ENCODE data around the gene ATP5PF.
"Not testable (repeated sequence)": the region's sequence is repeated elsewhere in the genome, so short reads cannot be mapped to it uniquely, and the experiment has no call there.

The ATP5PF gene, protein sequence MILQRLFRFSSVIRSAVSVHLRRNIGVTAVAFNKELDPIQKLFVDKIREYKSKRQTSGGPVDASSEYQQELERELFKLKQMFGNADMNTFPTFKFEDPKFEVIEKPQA

DNA sequence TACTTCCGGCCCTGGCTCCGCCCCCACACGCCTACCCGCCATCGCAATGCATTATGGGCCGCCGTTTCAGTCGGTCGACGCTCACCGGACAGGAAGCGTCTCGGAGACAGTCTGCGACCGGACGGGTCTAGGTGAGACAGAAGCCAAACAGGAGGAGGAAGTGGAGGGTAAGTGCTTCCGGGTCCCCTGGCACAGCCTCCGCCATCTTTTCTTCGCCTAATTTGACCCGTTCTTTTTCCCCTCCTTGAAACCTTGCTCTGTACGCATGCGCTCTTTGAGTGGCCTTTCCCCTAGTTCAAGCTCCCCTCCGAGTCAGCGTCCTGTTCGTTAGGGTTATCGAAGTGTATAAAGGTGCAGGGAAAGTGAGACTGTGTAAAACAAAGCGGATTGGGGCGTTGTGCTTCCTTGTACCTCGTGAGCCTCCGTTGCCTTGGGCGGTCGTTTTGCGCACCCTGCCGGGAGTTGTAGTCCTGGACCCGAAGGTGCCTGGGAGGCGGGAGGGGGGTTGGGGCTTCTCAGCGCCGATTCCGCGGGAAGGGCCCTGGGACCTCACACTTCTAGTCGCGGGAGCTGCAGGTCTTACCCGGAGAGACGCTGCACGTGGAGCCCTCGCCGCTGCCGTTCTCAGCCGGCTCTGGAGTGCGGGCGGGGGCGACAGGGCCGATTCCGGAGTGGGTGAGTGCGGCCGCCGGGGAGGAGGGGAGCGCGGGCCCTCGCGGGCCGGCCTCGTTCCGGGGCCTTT, at the start of gene ATP5PF, which contains the start of gene GABPA:
ATP5PF (minus strand) TSS at position 1 of the 742 bp plus-strand sequence. CDS start 5,110 bp downstream, outside the sequence.
GABPA (plus strand) TSS at position 69 of the 742 bp plus-strand sequence. CDS start 6,627 bp downstream, outside the sequence.
- DNase-seq (ENCODE audit: low read depth) = peak; percentile 98

DNA sequence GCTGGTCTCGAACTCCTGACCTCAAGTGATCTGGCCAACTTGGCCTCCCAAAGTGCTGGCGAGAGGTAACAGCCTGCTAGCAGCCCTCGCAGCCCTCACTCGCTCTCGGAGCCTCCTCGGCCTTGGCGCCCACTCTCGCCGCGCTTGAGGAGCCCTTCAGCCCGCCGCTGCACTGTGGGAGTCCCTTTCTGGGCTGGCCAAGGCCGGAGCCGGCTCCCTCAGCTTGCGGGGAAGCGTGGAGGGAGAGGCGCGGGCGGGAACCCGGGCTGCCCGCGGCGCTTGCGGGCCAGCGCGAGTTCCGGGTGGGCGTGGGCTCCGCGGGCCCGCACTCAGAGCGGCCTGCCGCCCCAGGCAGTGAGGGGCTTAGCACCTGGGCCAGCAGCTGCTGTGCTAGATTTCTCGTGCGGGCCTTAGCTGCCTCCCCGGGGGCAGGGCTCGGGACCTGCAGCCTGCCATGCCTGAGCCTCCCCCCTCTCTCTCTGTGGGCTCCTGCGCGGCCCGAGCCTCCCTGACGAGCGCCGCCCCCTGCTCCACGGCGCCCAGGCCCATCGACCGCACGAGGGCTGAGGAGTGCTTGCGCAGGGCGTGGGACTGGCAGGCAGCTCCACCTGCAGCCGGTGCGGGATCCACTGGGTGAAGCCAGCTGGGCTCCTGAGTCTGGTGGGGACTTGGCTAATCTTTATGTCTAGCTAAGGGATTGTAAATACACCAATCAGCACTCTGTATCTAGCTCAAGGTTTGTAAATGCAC, 43.6 kb upstream of the ATP5PF start:
- DNase-seq (ENCODE audit: low read depth) = not testable (repeated sequence)

DNA sequence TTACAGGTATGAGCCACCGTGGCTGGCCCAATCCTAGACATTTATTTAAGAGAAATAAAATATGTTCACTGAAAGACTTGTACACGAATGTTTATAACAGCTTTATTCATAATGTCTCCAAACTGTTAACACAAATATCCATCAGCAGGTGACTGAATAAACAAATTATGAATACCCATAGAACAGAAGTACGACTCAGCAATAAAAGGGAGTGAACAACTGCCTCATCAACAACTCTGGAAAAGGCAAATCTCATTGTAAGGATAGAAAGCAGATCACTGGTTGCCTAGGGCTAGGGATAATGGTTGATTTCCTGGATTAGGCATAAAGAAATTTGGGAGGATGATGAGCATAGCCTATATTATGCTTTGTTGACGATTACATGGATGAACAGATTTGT, 41.7 kb upstream of the ATP5PF start:
- no peak for DNase-seq (ENCODE audit: low read depth)

DNA sequence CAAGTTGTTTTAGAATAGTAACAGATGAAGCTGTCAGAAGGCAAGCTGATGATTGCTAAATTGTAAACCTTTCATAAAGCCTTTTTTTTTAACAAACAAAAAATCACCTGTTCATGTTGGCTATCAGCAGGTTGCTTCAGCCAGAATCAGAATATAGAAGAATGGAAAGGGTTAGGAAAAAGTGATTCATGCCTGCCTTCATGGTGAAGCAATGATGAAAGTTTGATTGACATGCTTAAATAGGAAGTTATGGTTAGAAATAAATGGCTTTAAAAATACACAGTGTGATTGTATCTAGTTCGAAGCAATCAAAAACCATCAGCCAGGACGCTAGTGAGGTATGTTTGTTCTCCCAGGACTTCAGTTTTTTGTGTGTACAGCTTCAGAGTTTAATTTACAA, 38.0 kb upstream of the ATP5PF start:
- no peak for DNase-seq (ENCODE audit: low read depth)

DNA sequence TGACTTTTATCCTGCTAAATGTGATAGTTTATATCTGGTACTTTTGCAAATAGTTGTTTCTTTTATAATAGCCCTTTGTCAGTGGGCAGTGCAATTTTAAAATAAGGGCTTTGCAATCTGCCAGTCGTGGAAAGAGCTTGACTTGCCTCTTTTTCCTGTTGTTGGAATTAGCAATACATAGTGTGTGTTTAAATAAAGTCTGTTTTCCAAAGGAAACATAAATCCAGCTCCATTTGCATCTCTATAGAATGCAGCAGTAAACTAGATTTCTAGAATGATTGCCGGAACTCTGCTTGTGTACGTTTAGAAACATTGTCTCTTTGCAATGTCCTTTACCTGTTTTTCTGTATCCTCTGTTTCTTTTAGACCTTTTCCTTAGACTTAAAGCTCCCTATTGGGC, 33.2 kb upstream of the ATP5PF start:
- DNase-seq (ENCODE audit: low read depth) = no peak

DNA sequence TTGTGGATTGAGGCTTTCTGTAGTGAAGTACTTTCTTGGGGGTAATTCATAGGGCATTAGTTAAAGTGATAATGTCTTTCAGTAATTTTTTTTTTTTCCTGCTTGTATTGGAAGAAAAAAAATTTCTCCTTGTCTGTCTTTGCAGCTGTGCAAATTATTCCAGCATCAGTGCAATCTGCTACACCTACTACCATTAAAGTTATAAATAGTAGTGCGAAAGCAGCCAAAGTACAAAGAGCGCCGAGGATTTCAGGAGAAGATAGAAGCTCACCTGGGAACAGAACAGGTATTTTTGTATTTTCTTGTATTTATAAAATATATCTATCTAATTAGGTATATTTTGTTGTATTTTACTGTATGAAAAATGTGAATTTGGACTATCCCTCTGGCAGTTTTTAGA, 29.4 kb upstream of the ATP5PF start:
- DNase-seq (ENCODE audit: low read depth) = no peak

DNA sequence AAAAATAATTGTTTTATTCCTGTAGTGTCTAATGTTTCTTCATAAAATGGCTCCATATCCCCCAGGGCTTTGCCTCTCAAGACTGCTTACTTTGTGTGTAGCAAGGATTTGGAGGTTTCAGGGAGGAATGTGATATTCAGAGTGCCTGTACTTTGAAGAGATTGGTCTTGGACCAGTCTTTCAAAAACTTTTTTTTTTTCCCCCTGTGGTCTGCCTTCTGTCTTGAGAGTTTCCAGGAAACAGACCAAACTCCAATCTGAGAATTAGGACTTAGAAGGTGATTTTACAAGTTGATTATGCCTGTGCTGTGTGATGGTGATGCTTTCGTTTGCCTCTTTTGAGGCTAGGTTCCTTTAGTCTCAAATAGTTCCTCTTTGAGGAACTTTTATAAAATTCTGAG, 26.0 kb upstream of the ATP5PF start:
- no peak for DNase-seq (ENCODE audit: low read depth)

DNA sequence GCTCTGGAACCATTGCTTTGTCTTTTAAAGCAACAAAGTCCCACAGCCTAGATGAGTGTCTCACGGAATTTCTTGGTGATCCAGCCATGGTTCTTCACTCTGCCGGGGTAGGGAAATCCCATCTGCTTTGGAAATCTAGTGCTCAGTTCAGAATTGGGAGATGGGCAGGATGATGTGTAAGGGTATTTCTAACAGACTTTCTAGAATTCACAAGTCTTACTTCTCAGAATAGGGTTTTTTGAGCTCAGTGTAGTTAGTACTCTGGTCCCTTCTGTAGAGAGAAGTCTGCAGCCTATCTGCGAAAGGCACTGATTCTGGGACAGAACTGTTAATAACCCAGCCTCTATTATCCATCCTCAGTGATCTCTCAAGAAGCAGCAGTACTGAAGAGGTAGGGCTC, 25.4 kb upstream of the ATP5PF start:
- no peak for DNase-seq (ENCODE audit: low read depth)

DNA sequence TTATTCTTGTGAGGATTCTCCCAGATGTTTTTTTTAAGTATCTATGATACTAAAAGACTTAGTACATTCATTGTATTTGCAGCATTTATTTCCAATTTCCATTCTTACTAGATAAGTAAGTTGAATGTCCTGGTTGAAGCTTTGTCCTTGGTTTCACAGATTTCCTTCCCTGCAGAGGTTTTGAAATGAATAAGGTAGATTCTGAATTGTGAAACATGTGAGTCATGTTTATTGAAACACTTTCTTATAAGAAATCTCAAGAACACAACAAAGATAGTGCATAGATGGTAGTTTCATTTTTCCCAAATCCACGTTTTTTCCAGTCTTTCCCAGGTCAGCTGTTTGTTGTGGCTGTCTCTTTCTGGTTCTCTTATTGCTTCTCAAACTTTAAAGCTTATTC, 24.9 kb upstream of the ATP5PF start:
- no peak for DNase-seq (ENCODE audit: low read depth)

DNA sequence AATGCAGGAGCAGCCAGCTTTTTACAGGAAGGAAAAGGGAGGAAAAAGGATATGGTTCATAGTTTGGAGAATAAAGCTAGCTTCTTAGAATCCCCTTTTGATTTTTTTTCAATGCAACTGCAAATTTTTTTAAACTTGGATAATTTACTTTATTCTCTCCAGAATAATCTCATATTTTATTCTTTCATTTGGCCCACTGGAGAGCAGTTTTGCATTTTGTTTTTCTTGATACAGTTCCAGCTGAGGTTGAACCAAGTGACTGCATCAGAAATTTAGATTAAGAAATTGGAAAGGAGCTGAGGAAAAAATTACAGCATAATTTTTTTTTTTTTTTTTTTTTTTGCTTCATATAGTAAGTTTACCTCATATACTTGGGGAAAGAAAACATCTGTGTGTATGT, 22.8 kb upstream of the ATP5PF start:
- DNase-seq (ENCODE audit: low read depth) = no peak

DNA sequence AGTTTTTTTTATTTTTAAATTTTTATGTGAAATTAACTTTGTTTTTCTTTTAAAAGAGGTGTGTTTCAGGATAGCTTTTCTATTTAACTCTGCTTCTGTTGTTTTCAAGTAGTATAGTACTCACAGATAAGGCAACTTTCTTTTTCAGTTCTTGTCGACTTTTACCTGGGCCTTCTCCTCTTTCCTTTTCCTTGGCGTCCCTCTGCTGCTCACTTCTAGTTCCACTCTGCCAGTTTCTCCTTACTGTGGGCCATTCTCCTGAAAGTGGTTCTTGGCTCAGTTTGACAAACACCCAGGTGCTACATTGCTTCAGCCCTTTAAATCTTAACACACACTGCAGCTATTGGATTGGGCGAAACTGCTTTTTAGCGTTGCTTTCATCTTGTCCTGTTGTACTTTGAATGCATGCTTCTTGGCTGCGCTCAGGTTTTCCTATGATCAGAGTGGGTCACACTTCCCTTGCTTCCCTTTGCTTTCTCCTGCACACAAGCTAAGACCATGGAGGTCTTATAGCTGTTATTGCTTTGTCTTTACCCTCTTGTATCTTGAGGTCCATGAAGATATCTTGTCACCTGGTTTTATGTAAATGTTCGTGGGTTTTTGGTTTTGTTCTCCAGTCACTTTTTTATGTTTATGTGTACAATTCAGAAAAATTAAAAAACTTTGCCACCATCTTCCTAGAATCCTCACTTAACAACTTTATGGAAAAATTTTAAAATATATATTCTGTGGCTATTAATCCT, 21.7 kb upstream of the ATP5PF start:
- DNase-seq (ENCODE audit: low read depth) = no peak

DNA sequence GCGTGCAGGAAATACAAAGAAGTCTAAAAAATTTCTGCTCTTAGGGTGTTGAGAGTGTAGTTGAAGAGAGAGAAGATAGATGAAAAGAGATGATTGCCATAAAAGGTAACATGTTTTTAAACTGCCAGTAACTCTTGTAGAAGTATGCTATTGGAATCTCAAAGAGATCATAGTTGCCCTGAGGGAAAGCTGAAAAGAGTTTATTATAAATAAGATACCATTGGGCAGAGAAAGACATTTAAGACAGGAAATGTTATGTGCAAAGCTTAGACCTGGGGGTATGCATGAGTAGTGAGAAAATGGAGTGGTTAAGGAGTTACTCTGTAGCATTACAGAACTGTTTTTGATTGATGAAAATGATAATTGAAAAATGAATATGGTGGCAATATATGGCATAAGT, 17.7 kb upstream of the ATP5PF start:
- DNase-seq (ENCODE audit: low read depth) = no peak

DNA sequence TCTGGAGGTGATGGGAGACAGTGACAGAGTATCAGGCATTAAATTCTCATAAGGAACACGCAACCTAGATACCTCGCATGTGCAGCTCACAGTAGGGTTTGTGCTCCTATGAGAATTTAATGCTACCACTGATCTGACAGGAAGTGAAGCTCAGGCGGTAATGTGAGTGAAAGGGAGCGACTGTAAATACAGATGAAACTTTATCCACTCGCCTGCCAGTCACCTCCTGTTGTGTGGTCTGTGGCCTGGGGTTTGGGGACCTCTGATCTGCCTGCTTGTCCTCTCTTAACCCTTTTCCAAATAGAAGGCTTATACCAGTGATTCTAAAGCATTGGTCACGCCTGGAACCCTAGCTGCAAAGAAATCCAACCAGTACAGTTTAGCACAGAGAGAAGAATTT, 15.4 kb upstream of the ATP5PF start:
- DNase-seq (ENCODE audit: low read depth) = no peak

DNA sequence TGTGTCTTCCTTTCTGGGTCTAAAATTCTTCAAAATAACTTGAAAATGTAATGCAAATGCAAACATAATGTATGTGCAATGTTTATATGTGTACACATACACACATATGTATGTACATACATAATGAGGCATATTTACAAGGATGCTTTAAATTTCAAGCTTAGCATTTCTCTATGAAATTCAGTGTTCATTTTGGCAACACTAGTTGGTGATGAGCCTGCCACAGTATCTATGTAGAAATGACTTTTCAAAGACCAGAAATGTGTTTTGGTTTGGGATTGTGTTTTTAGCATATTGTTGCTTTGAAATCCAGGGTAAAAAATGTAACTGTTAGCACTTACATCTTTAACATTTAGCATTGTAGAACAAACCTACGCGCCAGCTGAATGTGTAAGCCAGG, 10.2 kb upstream of the ATP5PF start:
- DNase-seq (ENCODE audit: low read depth) = no peak

DNA sequence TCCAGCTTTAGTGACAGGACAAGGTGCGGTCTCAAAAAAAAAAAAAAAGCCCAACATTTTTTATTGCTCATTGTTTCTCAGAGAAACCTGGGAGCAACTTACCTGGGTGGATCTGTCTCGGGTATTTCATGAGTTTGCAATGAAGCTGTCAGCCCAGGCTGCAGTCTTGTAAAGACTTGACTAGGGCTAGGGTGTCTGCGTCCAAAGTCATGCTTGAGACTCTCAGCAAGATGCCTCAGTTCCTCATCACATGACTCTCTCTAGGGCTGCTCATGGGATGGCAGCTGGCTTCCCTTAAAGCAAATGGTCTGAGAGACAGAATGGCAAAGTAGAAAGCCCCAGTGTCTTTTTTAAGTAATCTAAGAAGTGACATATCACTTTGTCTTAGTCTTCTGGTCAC, 8.2 kb upstream of the ATP5PF start:
- DNase-seq (ENCODE audit: low read depth) = no peak

DNA sequence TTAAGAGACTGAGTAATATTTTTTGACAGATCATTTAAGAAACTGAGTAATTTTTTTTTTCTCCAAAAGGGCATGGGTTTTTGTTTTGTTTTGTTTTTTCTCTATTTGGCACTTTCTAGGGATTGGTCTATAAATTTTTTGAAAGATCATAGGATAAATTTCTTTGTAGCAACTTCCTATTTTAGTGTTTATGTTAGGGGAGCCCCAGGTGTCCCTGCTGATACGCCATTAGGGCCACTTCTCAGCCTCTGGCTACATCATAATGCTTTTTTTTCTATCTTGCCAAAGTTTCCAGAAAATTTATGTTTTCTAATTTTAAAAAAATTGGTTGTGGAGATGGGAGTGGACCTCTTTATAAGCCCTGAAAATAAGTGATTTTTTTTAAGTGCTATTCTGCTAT, 2.7 kb upstream of the ATP5PF start:
- DNase-seq (ENCODE audit: low read depth) = no peak

DNA sequence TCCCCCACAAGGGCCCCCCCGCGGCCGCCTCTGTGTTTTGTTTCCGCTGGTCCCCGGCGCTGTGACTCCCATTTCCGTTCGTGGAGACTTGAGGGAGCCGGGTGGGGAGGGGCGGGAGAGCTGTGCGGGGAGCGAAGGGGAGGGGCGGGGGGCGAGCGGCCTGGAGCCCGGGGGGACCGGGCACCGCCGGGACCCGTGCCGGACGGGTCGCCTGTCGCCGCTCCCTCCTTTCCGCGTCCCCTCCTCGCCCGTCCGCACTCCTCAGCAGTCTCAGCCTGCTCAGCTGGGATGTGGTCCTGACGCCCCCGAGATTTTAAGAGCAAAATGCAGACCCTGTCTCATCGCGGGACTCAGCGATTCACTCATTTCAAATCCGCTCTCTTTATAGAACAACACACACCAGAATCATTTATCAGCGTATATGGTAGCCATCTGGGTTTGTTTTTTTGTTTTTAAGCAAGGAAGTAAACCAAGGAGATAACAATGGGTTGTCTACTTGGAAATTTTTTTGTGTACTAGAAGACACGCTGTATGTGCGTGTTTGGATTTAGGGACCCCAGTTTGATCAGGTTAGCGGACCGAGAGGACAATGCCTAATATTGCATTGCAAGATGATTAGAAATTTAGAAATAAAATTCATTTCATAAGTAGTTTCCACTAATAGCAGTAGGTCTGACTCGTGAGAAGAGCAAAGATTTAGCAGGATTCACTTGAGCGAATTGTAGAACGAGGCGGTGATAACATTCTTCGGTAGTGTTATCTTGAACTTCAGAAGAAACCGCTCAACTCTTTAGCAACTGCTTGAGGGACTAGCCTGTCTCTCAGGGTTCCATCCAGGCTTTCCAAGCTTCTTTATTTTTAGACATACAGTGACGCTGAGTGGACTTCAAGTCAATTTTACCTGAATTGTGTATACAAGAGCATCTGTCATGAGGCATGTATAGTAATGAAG, 1.2 kb upstream of the ATP5PF start:
- DNase-seq (ENCODE audit: low read depth) = peak; percentile 72

DNA sequence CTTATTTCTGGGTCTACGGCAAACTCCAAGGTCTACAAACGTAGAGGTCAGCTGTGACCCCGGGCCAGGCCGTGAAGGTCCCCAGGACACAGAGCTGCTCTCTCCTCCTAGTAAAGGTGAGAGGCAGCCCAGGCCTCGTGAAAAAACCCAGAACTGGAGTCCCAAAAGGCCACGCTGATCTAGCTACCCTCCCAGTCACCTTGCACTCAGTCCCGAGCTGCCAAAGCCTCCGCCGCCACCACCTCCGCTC, 125 bp downstream of the ATP5PF start:
- DNase-seq (ENCODE audit: low read depth) = no peak

DNA sequence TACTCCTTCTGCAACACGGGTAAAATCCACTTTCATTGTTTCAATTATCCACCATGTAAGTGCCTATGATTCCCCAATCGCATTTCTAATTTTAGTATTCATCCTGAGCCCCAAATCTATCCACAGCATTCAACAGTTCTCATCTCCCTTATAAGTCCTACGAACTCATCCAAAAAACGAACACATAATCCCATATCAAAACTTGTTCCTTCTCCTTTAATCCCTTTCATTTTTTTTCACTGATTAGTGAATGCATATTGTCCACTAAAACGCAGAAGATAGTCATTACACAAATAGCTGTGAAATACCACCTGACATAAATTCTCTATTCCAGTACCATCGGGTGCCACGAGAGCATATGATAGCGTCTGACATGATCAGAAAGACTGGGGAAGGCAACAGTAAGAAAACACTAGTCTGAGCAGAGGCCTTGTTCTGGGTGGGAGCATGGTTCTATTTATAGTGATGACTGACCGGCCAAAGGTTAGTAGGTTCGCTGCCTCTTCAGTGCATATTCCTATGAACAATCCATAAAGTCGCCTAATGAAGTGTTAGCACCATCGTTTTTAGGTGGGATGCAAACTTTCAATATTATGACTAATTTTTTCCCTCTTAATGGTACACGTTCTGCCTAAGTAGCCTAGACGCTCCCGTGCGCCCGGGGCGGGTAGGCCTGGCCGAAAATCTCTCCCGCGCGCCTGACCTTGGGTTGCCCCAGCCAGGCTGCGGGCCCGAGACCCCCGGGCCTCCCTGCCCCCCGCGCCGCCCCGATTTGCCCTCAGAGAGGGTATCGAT, 648 bp downstream of the ATP5PF start:
- DNase-seq (ENCODE audit: low read depth) = peak; percentile 23

DNA sequence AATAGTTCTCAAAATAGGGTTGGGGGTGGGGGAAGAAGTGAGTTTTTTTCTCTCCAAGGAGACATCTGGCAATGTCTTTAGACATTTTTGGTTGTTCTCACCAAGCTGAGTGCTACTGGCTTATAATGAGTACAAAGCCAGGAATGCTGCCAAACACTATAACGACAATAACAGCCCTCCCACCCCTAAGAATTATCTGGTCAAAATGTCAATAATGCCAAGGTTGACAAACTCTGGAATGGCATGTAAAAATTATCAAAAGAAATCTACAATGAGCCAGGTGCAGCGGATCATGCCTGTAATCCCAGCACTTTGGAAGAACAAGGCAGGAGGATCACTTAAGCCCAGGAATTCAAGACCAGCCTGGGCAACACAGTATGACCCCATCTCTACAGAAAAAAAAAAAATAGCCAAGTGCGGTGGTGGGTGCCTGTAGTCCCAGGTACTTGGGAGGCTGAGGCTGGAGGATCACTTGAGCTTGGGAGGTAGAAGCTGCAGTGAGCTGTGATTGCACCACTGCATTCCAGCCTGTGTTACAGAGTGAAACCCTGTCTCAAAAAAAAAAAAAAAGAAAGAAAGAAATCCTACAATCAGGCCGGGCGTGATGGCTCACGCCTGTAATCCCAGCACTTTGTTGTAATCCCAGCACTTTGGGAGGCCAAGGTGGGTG, 2.5 kb downstream of the ATP5PF start:
- DNase-seq (ENCODE audit: low read depth) = no peak
